IMR-90 (cell line): ENCODE measurements around the gene RAB3A. TPM values are rescaled to one million over a fixed set of nuclear protein-coding genes. Genes with fewer than 3 reads are reported as not detected.

ENCODE experiments used
- ATAC-seq: fragments of 200-7000 bp; cut with Tn5 transposase; 2 replicates; pipeline ENCODE4 v1.9.1; 2020; ENCODE audit warnings: low read depth, mild to moderate bottlenecking, moderate library complexity
- BruUV-seq: library from RNA; stranded (reverse); fragments of 400-500 nt; replicated peaks from 2 replicates; lab custom pipeline; 2021; lab: Mats Ljungman, UMichigan
- CTCF ChIA-PET: fragments of 300-600 bp; formaldehyde crosslinking; extraction: SDS; loops from one replicate; lab custom pipeline; 2021; ENCODE audit warnings: antibody characterized with exemption; lab: Yijun Ruan, JAX
- POLR2A ChIA-PET: fragments of 300-600 bp; sonication (Branson Sonifier 250); formaldehyde crosslinking; loops from one replicate; lab custom pipeline; 2022; ENCODE audit warnings: antibody characterized with exemption; ENCODE audit not compliant: unreplicated experiment; lab: Charles Lee
- DNase-seq: peaks from one replicate; pipeline ENCODE4 v3.0.0; 2013
- H2AFZ ChIP-seq: replicated peaks from 2 replicates; pipeline ENCODE3; 2013; ENCODE audit warnings: low read length, mild to moderate bottlenecking; ENCODE audit not compliant: poor library complexity
- H2AK5ac ChIP-seq: 2 replicates; pipeline ENCODE4 v1.6.1; 2013; ENCODE audit warnings: low read depth, low read length, inconsistent platforms
- H2AK9ac ChIP-seq: replicated peaks from 2 replicates; pipeline ENCODE3; 2013; ENCODE audit warnings: mild to moderate bottlenecking, low read depth, low read length, moderate library complexity; ENCODE audit not compliant: poor library complexity
- H2BK120ac ChIP-seq: 2 replicates; pipeline ENCODE4 v1.6.1; 2013; ENCODE audit warnings: low read depth, low read length, inconsistent platforms
- H2BK15ac ChIP-seq: 3 replicates; pipeline ENCODE4 v1.6.1; 2013; ENCODE audit warnings: low read depth, low read length, inconsistent platforms
- H2BK20ac ChIP-seq: 2 replicates; pipeline ENCODE4 v1.6.1; 2013; ENCODE audit warnings: low read depth, mild to moderate bottlenecking, inconsistent platforms, low read length, moderate library complexity
- H2BK5ac ChIP-seq: 2 replicates; pipeline ENCODE4 v1.6.1; 2013; ENCODE audit warnings: mild to moderate bottlenecking, low read depth, low read length, inconsistent platforms; ENCODE audit not compliant: poor library complexity, severe bottlenecking
- H3K14ac ChIP-seq: replicated peaks from 2 replicates; pipeline ENCODE4 v1.6.1; 2013; ENCODE audit warnings: low read depth, low read length, inconsistent platforms
- H3K18ac ChIP-seq: 2 replicates; pipeline ENCODE4 v1.6.1; 2013; ENCODE audit warnings: low read depth, low read length, control low read depth
- H3K23ac ChIP-seq: 2 replicates; pipeline ENCODE4 v1.6.1; 2013; ENCODE audit warnings: low read depth, low read length, inconsistent platforms
- H3K27ac ChIP-seq: 2 replicates; pipeline ENCODE4 v1.5.1; 2013; ENCODE audit warnings: mild to moderate bottlenecking, control low read depth, low read length; ENCODE audit not compliant: insufficient read depth
- H3K27me3 ChIP-seq: 2 replicates; pipeline ENCODE4 v1.6.1; 2013; ENCODE audit warnings: low read length; ENCODE audit not compliant: control insufficient read depth, insufficient read depth
- H3K36me3 ChIP-seq: 2 replicates; pipeline ENCODE4 v1.6.1; 2013; ENCODE audit warnings: low read length, mixed read lengths; ENCODE audit not compliant: control insufficient read depth, insufficient read depth
- H3K4ac ChIP-seq: 2 replicates; pipeline ENCODE4 v1.6.1; 2013; ENCODE audit warnings: low read depth, low read length, inconsistent platforms
- H3K4me1 ChIP-seq: 2 replicates; pipeline ENCODE4 v1.6.1; 2013; ENCODE audit warnings: low read length, mixed read lengths; ENCODE audit not compliant: control insufficient read depth, insufficient read depth
- H3K4me2 ChIP-seq: 2 replicates; pipeline ENCODE4 v1.6.1; 2013; ENCODE audit warnings: low read depth, mild to moderate bottlenecking, control low read depth, low read length, moderate library complexity
- H3K4me3 ChIP-seq: 2 replicates; pipeline ENCODE4 v1.5.1; 2013; ENCODE audit warnings: low read depth, mild to moderate bottlenecking, control low read depth, low read length, moderate library complexity; ENCODE audit not compliant: insufficient read depth
- H3K56ac ChIP-seq: 2 replicates; pipeline ENCODE4 v1.6.1; 2013; ENCODE audit warnings: low read length, inconsistent platforms; ENCODE audit not compliant: insufficient read depth; ENCODE audit errors: extremely low read depth
- H3K79me1 ChIP-seq, 2 experiments: 2 replicates each; pipeline ENCODE4 v1.6.1; 2013; ENCODE audit warnings: low read length in 2 of 2, inconsistent platforms in 1 of 2, low read depth in 1 of 2
- H3K9ac ChIP-seq: 2 replicates; pipeline ENCODE4 v1.6.1; 2013; ENCODE audit warnings: low read depth, low read length, control low read depth
- H3K9me1 ChIP-seq: 2 replicates; pipeline ENCODE4 v1.6.1; 2013; ENCODE audit warnings: low read length, inconsistent platforms; ENCODE audit not compliant: insufficient read depth
- H3K9me3 ChIP-seq: 2 replicates; pipeline ENCODE4 v1.6.1; 2013; ENCODE audit warnings: low read length; ENCODE audit not compliant: control insufficient read depth, insufficient read depth
- H4K20me1 ChIP-seq: 2 replicates; pipeline ENCODE4 v1.6.1; 2013; ENCODE audit warnings: low read length, inconsistent platforms; ENCODE audit not compliant: insufficient read depth
- H4K5ac ChIP-seq: 2 replicates; pipeline ENCODE4 v1.6.1; 2013; ENCODE audit warnings: mild to moderate bottlenecking, low read depth, low read length, control low read depth
- H4K8ac ChIP-seq, 2 experiments: 2 replicates each; pipeline ENCODE4 v1.6.1; 2013; ENCODE audit warnings: low read depth in 2 of 2, low read length in 2 of 2, control low read depth in 1 of 2, inconsistent platforms in 1 of 2
- H4K91ac ChIP-seq: 2 replicates; pipeline ENCODE4 v1.6.1; 2013; ENCODE audit warnings: low read depth, low read length, inconsistent platforms; ENCODE audit not compliant: insufficient read depth
- CEBPB ChIP-seq: IDR thresholded peaks from 2 replicates; pipeline ENCODE4 v1.6.1; 2012; ENCODE audit warnings: low read depth, low read length, improper control_type of control experiment
- CHD1 ChIP-seq: IDR thresholded peaks from 2 replicates; pipeline ENCODE4 v1.6.1; 2012; ENCODE audit warnings: low read depth, low read length, improper control_type of control experiment
- CTCF ChIP-seq: conservative IDR thresholded peaks from 2 replicates; pipeline ENCODE4 v1.5.1; 2012; ENCODE audit warnings: mild to moderate bottlenecking, low read depth, low read length, improper control_type of control experiment
- ELK1 ChIP-seq: fragments of 150-350 bp; IDR thresholded peaks from 2 replicates; pipeline ENCODE4 v1.6.1; 2016; ENCODE audit warnings: low read depth, mild to moderate bottlenecking, low read length, moderate library complexity, borderline replicate concordance
- MAFK ChIP-seq: IDR thresholded peaks from 2 replicates; pipeline ENCODE4 v1.6.1; 2012; ENCODE audit warnings: low read depth, low read length, improper control_type of control experiment
- MAZ ChIP-seq: IDR thresholded peaks from 2 replicates; pipeline ENCODE4 v1.6.1; 2012; ENCODE audit warnings: low read depth, mild to moderate bottlenecking, low read length, improper control_type of control experiment, moderate library complexity, borderline replicate concordance
- MXI1 ChIP-seq: IDR thresholded peaks from 2 replicates; pipeline ENCODE4 v1.6.1; 2012; ENCODE audit warnings: low read depth, mild to moderate bottlenecking, low read length, moderate library complexity, borderline replicate concordance
- NFE2L2 ChIP-seq: fragments of 150-350 bp; IDR thresholded peaks from 2 replicates; pipeline ENCODE4 v1.6.1; 2016; ENCODE audit warnings: low read depth, mild to moderate bottlenecking, low read length
- POLR2A ChIP-seq: IDR thresholded peaks from 2 replicates; pipeline ENCODE4 v1.6.1; 2012; ENCODE audit warnings: mild to moderate bottlenecking, low read depth, low read length
- RCOR1 ChIP-seq: IDR thresholded peaks from 2 replicates; pipeline ENCODE4 v1.6.1; 2012; ENCODE audit warnings: mild to moderate bottlenecking, low read length, improper control_type of control experiment; ENCODE audit not compliant: insufficient replicate concordance
- RFX5 ChIP-seq: IDR thresholded peaks from 2 replicates; pipeline ENCODE4 v1.8.0; 2012; ENCODE audit warnings: low read depth, mild to moderate bottlenecking, low read length, moderate library complexity
- SMC3 ChIP-seq: fragments of 150-350 bp; IDR thresholded peaks from 2 replicates; pipeline ENCODE4 v1.6.1; 2016; ENCODE audit warnings: low read depth, mild to moderate bottlenecking, antibody characterized with exemption, low read length, moderate library complexity
- WGBS, 2 experiments: methylation state at CpG; one replicate each; pipeline versions ENCODE4 v1.1.5 to v1.1.7; 2013; ENCODE audit warnings: missing lambda C conversion rate in 2 of 2; ENCODE audit not compliant: insufficient read length in 1 of 2; ENCODE audit errors: extremely low coverage in 2 of 2; 5-methylcytosine and 5-hydroxymethylcytosine counted together
- dilution Hi-C: fragments of 300-500 bp; cut with HindIII; formaldehyde crosslinking; loops from one replicate; pipeline ENCODE4 v1.14.3; 2018; ENCODE audit warnings: low sequenced_read_pairs; ENCODE audit not compliant: unreplicated experiment
- in situ Hi-C: fragments of 300-500 bp; cut with MboI; formaldehyde crosslinking; loops from 3 replicates; pipeline ENCODE4 v1.14.3; 2019; ENCODE audit warnings: low sequenced_read_pairs, inconsistent platforms, mixed read lengths
- intact Hi-C: fragments of 100-400 bp; cut with micrococcal nuclease; formaldehyde crosslinking; loops from 2 replicates; pipeline ENCODE4 v1.10.0; 2022
- polyA plus RNA-seq, 3 experiments: library from polyadenylated mRNA; depleted of rRNA; stranded (reverse); fragments of >200 nt; gene quantifications; 2 replicates each; pipeline ENCODE4 v1.2.3, GENCODE V29; 2012; ENCODE audit warnings: low replicate concordance in 1 of 3
- total RNA-seq: library from RNA; depleted of rRNA; stranded (reverse); fragments of >200 nt; gene quantifications from 2 replicates; pipeline ENCODE4 v1.2.3, GENCODE V29; 2012

RAB3A gene
- total and polyA plus RNA-seq, 2 of the 4 experiments (the other 2 are of a cell fraction) = 3.0 to 13.6 TPM

GRCh38 chr19:18167011-18167410, 36.8 kb downstream of the RAB3A start:
- BruUV-seq = no TSS peak
- H3K18ac ChIP-seq = no peak overlapping the region

More at GRCh38 chr19:18167011-18167410, 36.8 kb downstream of the RAB3A start:
- no peak overlapping the region for H2BK15ac ChIP-seq
- in situ Hi-C loops = no loop called here
- no peak overlapping the region for H3K4ac ChIP-seq
- no peaks in the 10 kb centered on the region for H3K27me3 ChIP-seq
- no peak overlapping the region for H3K4me2 ChIP-seq
- H4K8ac ChIP-seq = no peak overlapping the region
- H3K9ac ChIP-seq = no peak overlapping the region
- peaks cover 45% of the 10 kb centered on the region for H3K36me3 ChIP-seq
- no peak overlapping the region for H2BK5ac ChIP-seq
- H3K9me3 ChIP-seq = no peaks in the 10 kb centered on the region
- no peak overlapping the region for H3K4me3 ChIP-seq
- intact Hi-C loops = no loop called here
- H3K9me1 ChIP-seq = no peaks in the 10 kb centered on the region
- no peaks in the 10 kb centered on the region for H4K20me1 ChIP-seq
- H2BK120ac ChIP-seq = no peak overlapping the region
- no peak overlapping the region for H4K5ac ChIP-seq
- no peak overlapping the region for H2BK20ac ChIP-seq
- dilution Hi-C loops = no loop called here
- H2AFZ ChIP-seq = no peak overlapping the region
- peaks cover 0 to 2% of the 10 kb centered on the region in 2 experiments; a peak in 1 of 4 replicates for H3K79me1 ChIP-seq
- ATAC-seq (no peak), DNase-seq (no peak)
- 94% methylated on average over 12 of the region's 21 CpGs; no CpG with 5 or more reads in 1 of the 2 experiments for WGBS, 2 experiments
- TF ChIP-seq CTCF (no peak), NFE2L2 (no peak), CEBPB (no peak), MAZ (no peak), RFX5 (no peak), RCOR1 (no peak), ELK1 (no peak), CHD1 (no peak), SMC3 (no peak), MXI1 (no peak), MAFK (no peak), POLR2A (no peak)
- ChIA-PET POLR2A (no interaction called here), CTCF (no interaction called here)
- H3K56ac ChIP-seq = no peak overlapping the region
- no peak overlapping the region for H2AK9ac ChIP-seq
- no peak overlapping the region for H4K91ac ChIP-seq
- no peak overlapping the region for H2AK5ac ChIP-seq
- H3K23ac ChIP-seq = no peak overlapping the region
- no peak overlapping the region for H3K14ac ChIP-seq
- H3K4me1 ChIP-seq = no peaks in the 10 kb centered on the region
- no peak overlapping the region for H3K27ac ChIP-seq
